GM21515 (cell line): ENCODE data around the gene KCNA2.

Source experiments
- ATAC-seq: cut with Tn5 transposase; IDR thresholded peaks from one replicate; pipeline ENCODE4 v1.9.1; 2021; ENCODE audit not compliant: unreplicated experiment

Gene KCNA2

DNA sequence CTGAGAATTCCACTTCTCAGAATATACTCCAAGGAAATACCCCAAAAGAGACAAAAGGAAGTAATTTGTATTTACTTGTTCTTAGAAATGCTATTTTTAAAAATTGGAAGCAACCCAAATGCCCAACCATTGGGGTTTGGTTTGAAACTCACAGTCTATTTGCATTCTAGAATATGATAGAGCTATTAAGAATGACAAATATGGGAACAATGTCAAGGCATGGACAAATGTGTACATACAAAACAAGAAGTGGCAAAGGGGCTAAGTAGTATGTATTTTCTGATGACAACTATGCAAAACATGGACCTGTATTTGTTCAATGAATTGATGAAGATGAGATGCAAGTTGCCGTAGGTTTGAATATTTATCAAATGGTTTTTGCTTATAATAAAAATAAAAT lies 32.8 kb downstream of the KCNA2 start:
- no peak for ATAC-seq

GRCh38 chr1:110572751-110573150 lies 33.4 kb downstream of the KCNA2 start:
- ATAC-seq: no peak

DNA sequence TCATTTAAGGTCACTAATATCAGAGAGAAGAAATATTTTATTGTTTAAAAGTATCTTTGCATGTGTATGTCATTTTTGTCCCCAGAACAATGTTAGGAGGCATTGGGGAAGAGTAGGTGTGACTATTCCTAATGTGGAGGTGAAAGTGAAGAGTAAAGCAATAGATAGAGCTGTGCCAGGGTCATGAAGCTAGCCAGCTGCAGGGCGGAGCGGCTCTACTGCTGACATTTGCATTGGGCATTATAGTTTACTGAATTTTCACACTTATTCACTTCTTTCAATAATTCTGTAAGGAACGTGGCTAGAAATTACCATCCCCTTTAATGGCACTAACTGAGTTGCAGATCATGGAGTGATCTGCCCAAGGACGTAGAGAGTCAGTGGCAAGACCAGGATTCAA lies 35.3 kb downstream of the KCNA2 start:
- no peak for ATAC-seq

DNA sequence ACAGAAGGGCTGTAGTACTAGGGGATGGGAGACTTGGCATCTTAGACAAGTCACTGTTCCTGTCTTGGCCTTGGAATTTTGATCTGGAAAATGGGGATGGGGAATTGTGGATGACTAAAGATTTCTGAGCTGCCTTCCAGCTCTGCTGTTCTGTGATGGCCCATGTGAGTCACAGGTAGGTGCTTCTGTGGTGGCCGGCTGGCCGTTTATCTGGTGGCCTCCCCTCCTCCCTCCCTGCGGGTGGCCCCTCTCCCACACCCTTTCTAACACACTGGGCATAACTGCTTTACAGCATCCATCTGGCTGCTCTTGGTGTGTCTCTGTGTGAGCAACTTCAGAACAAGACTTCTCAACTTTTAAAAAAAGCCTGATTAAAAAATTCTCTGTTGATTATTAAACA lies 35.9 kb downstream of the KCNA2 start:
- no peak for ATAC-seq

DNA sequence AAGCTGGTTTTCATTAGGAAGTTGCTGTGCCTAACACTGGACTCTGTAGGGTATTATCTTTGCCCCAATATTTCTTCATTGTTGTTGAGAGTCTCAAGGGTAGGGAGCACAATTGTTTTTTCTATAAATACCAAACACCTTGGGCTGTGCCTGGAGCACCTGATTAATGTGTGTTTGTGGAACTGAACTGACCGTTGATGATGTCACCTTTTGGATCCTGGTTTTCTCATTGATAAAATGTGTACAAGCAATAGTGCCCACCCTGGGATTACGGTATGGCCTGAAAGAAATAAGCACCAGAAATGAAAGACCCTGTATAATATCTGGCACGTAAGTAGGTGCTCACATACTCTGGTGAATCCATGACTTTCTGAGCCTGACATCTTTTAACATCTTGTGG lies 39.3 kb downstream of the KCNA2 start:
- no peak for ATAC-seq

DNA sequence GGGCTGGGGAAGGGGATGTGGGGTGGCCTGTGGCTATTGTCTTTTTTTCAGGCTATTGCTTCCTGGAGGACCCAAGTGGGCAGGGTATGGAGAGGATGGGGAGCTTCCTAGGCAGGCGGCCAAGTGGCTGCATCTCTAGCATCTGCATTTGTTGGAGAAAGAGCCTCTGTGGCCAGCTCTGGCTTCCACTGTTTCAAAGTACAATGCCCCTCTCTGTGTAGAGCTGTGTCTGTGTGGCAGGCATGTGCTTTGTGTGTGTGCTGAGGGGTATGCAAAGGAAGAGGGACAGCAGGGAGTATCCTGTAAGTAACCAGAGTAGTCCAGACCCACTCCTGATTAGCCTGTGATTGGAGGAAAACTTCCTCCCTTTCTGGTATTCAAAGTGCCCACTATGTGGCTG lies 40.6 kb downstream of the KCNA2 start:
- no peak for ATAC-seq

- no peak for ATAC-seq
Measured at GRCh38 chr1:110563089-110563488, 43.1 kb downstream of the KCNA2 start.

DNA sequence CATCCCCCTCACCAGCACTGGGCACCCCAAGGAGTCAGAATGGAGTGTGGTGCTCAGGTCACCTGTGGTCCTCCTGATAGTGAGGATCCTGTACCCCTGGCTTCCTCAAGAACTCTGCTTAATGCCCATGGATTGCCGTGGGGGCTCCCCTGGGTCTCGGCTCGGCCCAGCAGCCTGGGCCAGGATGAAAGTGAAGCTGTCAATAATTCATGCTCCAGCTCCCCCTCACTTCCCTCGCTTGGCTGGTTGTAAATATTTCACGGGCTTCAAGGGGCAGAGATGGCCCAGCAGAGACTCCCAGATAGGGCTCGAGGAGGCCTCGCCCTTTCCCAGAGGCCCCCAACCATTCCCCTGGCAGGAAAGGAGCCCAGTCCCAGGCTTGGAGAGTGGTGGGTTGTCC lies 44.6 kb downstream of the KCNA2 start:
- ATAC-seq: no peak

GRCh38 chr1:110559157-110559556 lies 47.0 kb downstream of the KCNA2 start:
- ATAC-seq: no peak

GRCh38 chr1:110557481-110557880 lies 48.7 kb downstream of the KCNA2 start:
- ATAC-seq: no peak

DNA sequence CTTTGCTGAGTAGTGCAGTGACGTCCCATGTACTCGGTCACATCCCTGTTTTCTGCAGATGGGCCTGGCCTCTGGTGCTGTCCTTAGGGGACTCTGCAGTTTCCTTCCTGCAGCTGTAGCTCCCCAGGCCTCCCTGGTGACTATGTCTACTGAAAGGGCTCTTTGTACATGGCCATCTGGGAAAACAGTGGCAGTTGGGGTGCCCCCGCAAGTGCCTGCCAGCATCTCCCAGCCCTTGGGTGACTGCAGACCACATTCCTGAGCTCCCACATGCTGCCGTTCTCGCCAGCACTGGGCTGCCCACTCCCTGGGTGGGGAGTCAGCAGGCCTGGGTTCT lies 49.7 kb downstream of the KCNA2 start:
- ATAC-seq: no peak

DNA sequence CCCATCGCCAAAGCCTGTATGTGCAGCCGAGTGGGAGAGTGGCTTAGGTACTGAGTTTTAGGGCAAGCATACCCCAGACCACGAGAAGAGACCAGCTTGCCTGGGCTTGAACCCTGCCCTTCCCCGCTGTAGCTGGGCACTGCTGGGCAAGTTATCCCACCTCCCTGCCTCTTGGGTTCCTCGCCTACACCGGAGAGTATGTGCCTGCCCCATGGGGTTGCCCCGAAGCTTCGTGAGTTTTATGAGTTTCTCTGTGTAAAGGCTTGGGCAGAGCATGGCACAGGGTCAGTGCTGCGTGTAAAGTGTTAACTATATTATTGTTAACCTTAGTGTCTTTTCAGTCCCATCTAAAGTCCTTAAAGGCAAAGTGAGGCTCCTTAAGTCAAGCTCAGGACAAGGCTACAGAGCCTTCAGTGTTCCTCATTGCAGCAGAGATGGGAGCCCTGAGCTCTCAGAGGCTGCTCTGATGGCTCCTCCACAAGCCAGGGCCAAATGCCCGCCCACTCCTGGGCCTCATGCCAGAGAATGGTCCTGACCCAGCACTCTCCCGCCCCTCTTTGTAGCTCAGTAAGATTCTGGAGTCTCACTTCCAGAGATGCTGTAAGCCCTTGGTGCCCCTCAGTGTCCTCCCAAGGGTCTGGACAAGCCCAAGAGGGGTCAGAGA lies 50.2 kb downstream of the KCNA2 start:
- no peak for ATAC-seq

GRCh38 chr1:110554871-110555801 lies 51.0 kb downstream of the KCNA2 start:
- no peak for ATAC-seq

DNA sequence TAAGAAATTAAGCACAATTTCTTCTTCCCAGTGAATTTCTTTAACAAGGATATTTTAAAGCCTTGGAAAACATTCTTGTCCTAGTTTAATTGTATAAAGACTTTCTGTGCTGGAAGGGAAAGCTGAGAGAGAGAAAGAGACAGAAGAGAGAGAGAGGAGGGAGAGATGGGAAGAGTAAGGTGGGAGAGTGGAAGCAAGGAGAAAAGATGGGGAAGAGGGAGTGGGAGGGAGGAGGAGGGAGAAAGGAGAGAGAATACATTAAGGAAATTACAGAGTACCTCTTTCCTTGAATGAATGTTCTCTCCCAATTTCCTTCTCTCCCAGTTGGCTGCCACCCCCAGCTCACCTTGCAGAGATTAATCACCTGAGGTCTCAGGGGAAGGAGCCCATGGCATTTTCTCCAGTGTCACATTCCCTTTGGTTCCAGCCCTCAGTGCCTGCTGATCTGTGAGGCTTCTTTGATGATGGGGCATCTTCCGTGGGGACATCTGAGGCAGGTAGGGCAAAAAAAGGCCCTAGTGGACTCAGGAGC lies 54.8 kb downstream of the KCNA2 start:
- no peak for ATAC-seq

DNA sequence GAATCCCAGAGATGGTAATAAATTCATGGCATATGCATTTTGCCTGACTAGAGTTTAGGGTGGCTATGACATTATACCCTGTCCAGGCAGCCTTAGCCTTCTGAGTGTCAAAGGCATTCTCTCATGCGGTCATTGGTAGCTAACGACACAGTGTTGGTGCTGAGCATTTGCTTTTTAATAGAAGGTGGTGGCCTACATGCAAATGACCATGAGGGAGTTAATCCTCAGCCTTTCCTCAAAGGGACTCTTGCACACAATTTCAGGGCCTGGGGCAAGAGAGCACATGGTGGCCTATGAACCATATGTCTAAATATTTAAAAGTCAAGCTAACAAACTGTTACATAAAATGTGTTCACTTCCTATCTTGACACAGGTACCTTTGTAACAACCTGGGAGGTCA lies 56.3 kb downstream of the KCNA2 start:
- no peak for ATAC-seq

- ATAC-seq: no peak
Measured at GRCh38 chr1:110548381-110548780, 57.8 kb downstream of the KCNA2 start.

DNA sequence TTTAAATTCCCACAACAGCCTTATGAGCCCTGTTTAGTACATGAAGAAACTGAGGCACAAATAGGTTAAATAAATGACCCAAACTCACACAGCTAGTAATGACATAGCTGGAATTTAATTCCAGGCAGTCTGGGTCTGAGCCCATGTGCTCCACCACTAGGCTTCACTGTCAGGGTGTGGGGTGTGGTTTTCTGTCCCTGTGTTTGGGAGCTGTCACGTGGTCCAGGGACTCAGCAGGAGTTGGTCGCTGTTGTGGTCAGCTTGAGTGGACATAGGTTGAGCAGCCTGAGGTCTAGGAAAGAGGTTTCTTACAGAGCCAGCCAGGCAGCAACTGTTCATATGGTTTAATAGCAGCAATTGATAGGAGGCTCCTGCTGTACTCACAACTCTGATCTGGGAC lies 59.1 kb downstream of the KCNA2 start:
- ATAC-seq: no peak

GRCh38 chr1:110545492-110545891 lies 60.7 kb downstream of the KCNA2 start:
- no peak for ATAC-seq

- no peak for ATAC-seq
Measured at GRCh38 chr1:110544753-110545152, 61.4 kb downstream of the KCNA2 start.
